ENCODE data around the gene TSKU. TPM values are rescaled to one million over a fixed set of nuclear protein-coding genes. Genes with fewer than 3 reads are reported as not detected.

Gene TSKU
- total RNA-seq, 1 experiment from 2014 or later = 19.8 TPM

Other genes with a start within 250 kb of the TSKU start
- gene LRRC32, start 112.6 kb upstream of the TSKU start, total RNA-seq (2014; rRNA removed; shearing (Covaris generic)) = 7.8 and 8.1 TPM in 2 replicates
- gene ACER3, start 77.6 kb downstream of the TSKU start, total RNA-seq (2014; rRNA removed; shearing (Covaris generic)) = 13.2 and 13.9 TPM in 2 replicates

Data from SJSA1 (cell line).